SU-DHL-6 (cell line): ENCODE data around the gene TNS3.

Experiments used
- H2AFZ ChIP-seq: fragments of 200-600 bp; sonication (generic); 2 replicates; pipeline ENCODE4 v1.6.1; 2014; ENCODE audit warnings: low read depth, mild to moderate bottlenecking, moderate library complexity, mixed read lengths, antibody characterized with exemption, low read length; ENCODE audit not compliant: severe bottlenecking
- H3F3A ChIP-seq: fragments of 200-600 bp; shearing (Covaris generic); 2 replicates; pipeline ENCODE4 v1.6.0; 2016; ENCODE audit warnings: antibody characterized with exemption, mild to moderate bottlenecking; ENCODE audit not compliant: insufficient read depth
- H3K27ac ChIP-seq: fragments of 200-600 bp; sonication (generic); 2 replicates; pipeline ENCODE4 v1.5.1; 2016; ENCODE audit warnings: low read depth, mild to moderate bottlenecking, low read length, moderate library complexity, mixed read lengths
- H3K27me3 ChIP-seq: fragments of 200-600 bp; sonication (generic), shearing (Covaris generic); 2 replicates; pipeline ENCODE4 v1.6.0; 2014; ENCODE audit warnings: mild to moderate bottlenecking, low read length
- H3K36me3 ChIP-seq: fragments of 200-600 bp; sonication (generic); 2 replicates; pipeline ENCODE4 v1.6.1; 2014; ENCODE audit warnings: mild to moderate bottlenecking, low read length, mixed read lengths
- H3K4me2 ChIP-seq: fragments of 300-600, 200-600 bp; shearing (Covaris generic), sonication (generic); 2 replicates; pipeline ENCODE4 v1.6.0; 2014; ENCODE audit warnings: low read length, low read depth, mild to moderate bottlenecking; ENCODE audit not compliant: poor library complexity, severe bottlenecking
- H3K4me3 ChIP-seq: fragments of 200-600 bp; sonication (generic); 2 replicates; pipeline ENCODE4 v1.5.1; 2014; ENCODE audit warnings: antibody characterized with exemption, low read length, mild to moderate bottlenecking, mixed read lengths; ENCODE audit not compliant: insufficient read depth, poor library complexity, severe bottlenecking
- H3K79me2 ChIP-seq: fragments of 200-600 bp; sonication (generic); 2 replicates; pipeline ENCODE4 v1.6.1; 2014; ENCODE audit warnings: mild to moderate bottlenecking, low read length, moderate library complexity; ENCODE audit not compliant: insufficient read depth
- H3K9ac ChIP-seq: fragments of 200-600 bp; sonication (generic); 2 replicates; pipeline ENCODE4 v1.7.0; 2014; ENCODE audit warnings: mild to moderate bottlenecking, low read length
- H3K9me2 ChIP-seq: fragments of 200-600 bp; sonication (generic); replicated peaks from 2 replicates; pipeline ENCODE4 v1.6.1; 2014; ENCODE audit warnings: low read length; ENCODE audit not compliant: insufficient read depth
- H3K9me3 ChIP-seq: fragments of 200-600 bp; sonication (generic); 2 replicates; pipeline ENCODE4 v1.6.1; 2014; ENCODE audit warnings: low read length, mixed read lengths; ENCODE audit not compliant: insufficient read depth
- H4K20me1 ChIP-seq: fragments of 200-600 bp; sonication (generic); 2 replicates; pipeline ENCODE4 v1.6.1; 2014; ENCODE audit warnings: low read depth, mild to moderate bottlenecking, antibody characterized with exemption, low read length, moderate library complexity, mixed read lengths
- EZH2phosphoT487 ChIP-seq: fragments of 200-600 bp; sonication (generic), shearing (Covaris generic); conservative IDR thresholded peaks from 2 replicates; pipeline ENCODE4 v1.6.1; 2018; ENCODE audit warnings: mild to moderate bottlenecking, antibody characterized with exemption, low read length, moderate library complexity, mixed read lengths
- TF ChIP-seq, protein P1 (sequence below): fragments of 200-600 bp; sonication (generic); IDR thresholded peaks from one replicate; pipeline ENCODE4 v1.5.1; 2017; ENCODE audit warnings: antibody characterized with exemption, mild to moderate bottlenecking, low read length, moderate library complexity; ENCODE audit not compliant: insufficient read depth, poor library complexity, severe bottlenecking

Gene TNS3

DNA sequence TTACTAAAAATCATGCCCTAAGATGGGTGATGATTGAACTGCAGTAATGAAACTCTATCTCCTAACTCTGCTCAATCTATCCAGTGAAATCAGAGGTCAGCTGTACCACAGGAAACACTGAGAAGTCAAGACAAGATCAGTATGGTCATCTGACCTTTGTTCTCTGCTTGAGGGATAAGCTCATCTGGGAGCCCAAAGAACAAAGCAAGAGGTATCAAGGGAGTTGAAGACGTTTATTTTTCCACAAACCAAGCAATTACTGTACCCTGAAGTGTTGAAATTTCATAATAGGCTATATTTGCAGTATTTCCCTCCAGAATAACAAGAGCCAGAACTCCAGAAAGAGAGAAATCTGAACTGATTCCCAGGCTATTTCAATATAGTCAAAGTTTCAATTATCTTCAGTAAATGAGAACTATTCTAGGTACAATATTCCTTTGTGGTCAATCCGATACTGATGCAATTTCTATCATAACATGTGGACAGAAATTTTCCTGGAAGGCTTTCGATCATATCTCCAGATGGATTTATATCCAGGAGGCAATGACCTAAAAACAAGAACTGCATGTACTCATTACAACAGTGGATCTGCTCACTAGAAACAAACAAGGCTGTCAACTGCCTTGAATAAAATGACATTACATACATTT is 345.3 kb downstream of the TNS3 start:
- no peaks in the 10 kb centered on the region for H3K27me3 ChIP-seq
- no peak overlapping the region for H2AFZ ChIP-seq
- H3K36me3 ChIP-seq: no peaks in the 10 kb centered on the region
- H3K27ac ChIP-seq: no peak overlapping the region
- no peaks in the 10 kb centered on the region for H4K20me1 ChIP-seq
- H3K9me2 ChIP-seq: no peaks in the 10 kb centered on the region
- no peak for TF ChIP-seq EZH2phosphoT487
- TF ChIP-seq, protein P1, sequence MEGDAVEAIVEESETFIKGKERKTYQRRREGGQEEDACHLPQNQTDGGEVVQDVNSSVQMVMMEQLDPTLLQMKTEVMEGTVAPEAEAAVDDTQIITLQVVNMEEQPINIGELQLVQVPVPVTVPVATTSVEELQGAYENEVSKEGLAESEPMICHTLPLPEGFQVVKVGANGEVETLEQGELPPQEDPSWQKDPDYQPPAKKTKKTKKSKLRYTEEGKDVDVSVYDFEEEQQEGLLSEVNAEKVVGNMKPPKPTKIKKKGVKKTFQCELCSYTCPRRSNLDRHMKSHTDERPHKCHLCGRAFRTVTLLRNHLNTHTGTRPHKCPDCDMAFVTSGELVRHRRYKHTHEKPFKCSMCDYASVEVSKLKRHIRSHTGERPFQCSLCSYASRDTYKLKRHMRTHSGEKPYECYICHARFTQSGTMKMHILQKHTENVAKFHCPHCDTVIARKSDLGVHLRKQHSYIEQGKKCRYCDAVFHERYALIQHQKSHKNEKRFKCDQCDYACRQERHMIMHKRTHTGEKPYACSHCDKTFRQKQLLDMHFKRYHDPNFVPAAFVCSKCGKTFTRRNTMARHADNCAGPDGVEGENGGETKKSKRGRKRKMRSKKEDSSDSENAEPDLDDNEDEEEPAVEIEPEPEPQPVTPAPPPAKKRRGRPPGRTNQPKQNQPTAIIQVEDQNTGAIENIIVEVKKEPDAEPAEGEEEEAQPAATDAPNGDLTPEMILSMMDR: no peak
- no peaks in the 10 kb centered on the region for H3F3A ChIP-seq
- H3K9me3 ChIP-seq: no peaks in the 10 kb centered on the region
- H3K9ac ChIP-seq: no peak overlapping the region
- H3K4me3 ChIP-seq: no peak overlapping the region
- no peak overlapping the region for H3K4me2 ChIP-seq
- H3K79me2 ChIP-seq: no peaks in the 10 kb centered on the region

DNA sequence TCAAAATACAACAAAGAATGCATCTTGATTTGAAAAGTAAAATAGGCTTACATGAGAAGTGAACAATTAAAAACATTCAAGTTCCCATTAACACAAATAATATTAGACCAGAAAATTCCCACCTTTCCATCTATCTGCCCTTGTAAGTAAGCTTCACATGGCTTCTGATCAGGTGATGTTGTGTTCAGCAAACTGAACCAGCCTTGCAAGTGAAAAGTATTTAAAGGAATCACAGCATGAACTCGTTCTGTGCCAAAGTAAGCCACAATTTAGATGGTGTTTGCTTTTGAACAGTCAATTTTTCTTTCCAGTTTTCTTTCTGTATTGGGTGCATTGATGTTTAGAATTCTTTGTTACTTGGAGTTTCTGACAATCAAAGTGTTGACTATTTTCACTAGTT is 347.9 kb downstream of the TNS3 start:
- TF ChIP-seq EZH2phosphoT487: no peak
- TF ChIP-seq, protein P1: no peak
- Histone ChIP-seq H3K9me2 (no peaks in the 10 kb centered on the region), H3K27me3 (no peaks in the 10 kb centered on the region), H3K4me2 (no peak overlapping the region), H2AFZ (no peak overlapping the region), H3K27ac (no peak overlapping the region), H4K20me1 (no peaks in the 10 kb centered on the region), H3K79me2 (no peaks in the 10 kb centered on the region), H3F3A (no peaks in the 10 kb centered on the region), H3K36me3 (no peaks in the 10 kb centered on the region), H3K4me3 (no peak overlapping the region), H3K9me3 (no peaks in the 10 kb centered on the region), H3K9ac (no peak overlapping the region)

DNA sequence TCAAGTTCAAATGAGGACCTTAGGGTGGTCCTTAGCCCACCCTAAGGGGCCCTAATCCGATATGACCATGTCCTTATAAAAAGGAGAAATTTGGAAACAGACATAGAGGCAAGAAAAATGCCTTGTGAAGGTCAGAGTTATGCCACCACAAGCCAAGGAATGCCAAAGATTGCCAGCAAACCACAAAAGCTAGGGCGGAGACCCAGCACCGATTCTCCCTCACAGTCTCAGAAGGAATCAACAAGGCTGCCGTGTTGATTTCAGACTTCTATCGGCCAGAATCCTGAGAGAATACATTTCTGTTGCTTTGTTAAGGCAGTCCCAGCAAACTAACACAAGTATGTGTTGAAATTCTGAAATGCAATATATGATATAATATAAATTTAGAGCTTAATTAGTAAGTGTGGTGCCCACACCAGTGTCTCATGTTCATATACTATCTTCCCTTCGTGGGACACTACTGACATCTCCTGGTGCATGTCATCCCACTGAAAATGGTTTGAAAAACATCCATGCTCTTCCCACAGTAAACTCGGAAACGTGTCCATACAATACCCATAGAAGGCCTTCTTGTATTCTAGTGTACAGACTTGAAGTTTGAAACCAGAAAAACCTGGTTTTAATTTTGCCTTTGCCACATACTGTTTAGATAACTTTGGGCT is 349.0 kb downstream of the TNS3 start:
- no peak overlapping the region for H3K4me3 ChIP-seq
- H3K79me2 ChIP-seq: no peaks in the 10 kb centered on the region
- no peaks in the 10 kb centered on the region for H4K20me1 ChIP-seq
- no peak for TF ChIP-seq EZH2phosphoT487
- TF ChIP-seq, protein P1: no peak
- no peaks in the 10 kb centered on the region for H3K9me3 ChIP-seq
- H3K27ac ChIP-seq: no peak overlapping the region
- no peak overlapping the region for H3K9ac ChIP-seq
- H3K9me2 ChIP-seq: no peaks in the 10 kb centered on the region
- H3K36me3 ChIP-seq: no peaks in the 10 kb centered on the region
- no peaks in the 10 kb centered on the region for H3F3A ChIP-seq
- H3K27me3 ChIP-seq: no peaks in the 10 kb centered on the region
- H2AFZ ChIP-seq: no peak overlapping the region
- no peak overlapping the region for H3K4me2 ChIP-seq
